BJ (cell line): ENCODE results near the gene RPAP3. TPM values are rescaled to one million over a fixed set of nuclear protein-coding genes. Genes with fewer than 3 reads are reported as not detected.

Source experiments
- CTCF ChIA-PET: fragments of 350-600 bp; formaldehyde crosslinking; extraction: SDS; loops from one replicate; lab custom pipeline; 2021; ENCODE audit warnings: antibody characterized with exemption, inconsistent platforms; lab: Yijun Ruan, JAX
- POLR2A ChIA-PET: fragments of 300-600 bp; sonication (Branson Sonifier 250); formaldehyde crosslinking; extraction: SDS; loops from one replicate; lab custom pipeline; 2021; ENCODE audit warnings: antibody characterized with exemption; lab: Charles Lee
- DNase-seq: peaks from one replicate; pipeline ENCODE4 v3.0.0-alpha.2; 2011; ENCODE audit warnings: low read depth
- H3K27me3 ChIP-seq: 2 replicates; pipeline ENCODE4 v1.6.0; 2011; ENCODE audit warnings: low read length; ENCODE audit not compliant: control insufficient read depth, insufficient read depth
- H3K36me3 ChIP-seq: 2 replicates; pipeline ENCODE4 v1.5.1; 2011; ENCODE audit warnings: low read length; ENCODE audit not compliant: control insufficient read depth, insufficient read depth
- H3K4me3 ChIP-seq: 2 replicates; pipeline ENCODE4 v1.5.1; 2011; ENCODE audit warnings: low read depth, mild to moderate bottlenecking, control low read depth, low read length
- CTCF ChIP-seq: IDR thresholded peaks from 2 replicates; pipeline ENCODE4 v1.5.1; 2011; ENCODE audit warnings: low read depth, mild to moderate bottlenecking, control low read depth, inconsistent platforms, low read length, moderate library complexity; ENCODE audit not compliant: insufficient read depth
- polyA plus RNA-seq: library from polyadenylated mRNA; depleted of rRNA; stranded (reverse); fragments of >200 nt; gene quantifications from 2 replicates; pipeline ENCODE4 v1.2.3, GENCODE V29; 2011

Gene RPAP3
- polyA plus RNA-seq, 1 experiment, result 6.1 TPM

GRCh38 chr12:47621960-47622359, 83.9 kb downstream of the RPAP3 start:
- ChIA-PET POLR2A (no interaction called here), CTCF (no interaction called here)
- Histone ChIP-seq H3K27me3 (no peaks in the 10 kb centered on the region), H3K4me3 (no peak overlapping the region), H3K36me3 (no peaks in the 10 kb centered on the region; the same call in 1 of the 2 replicates)
- TF ChIP-seq CTCF, result no peak
- DNase-seq, result no peak

GRCh38 chr12:47617476-47617875, 88.4 kb downstream of the RPAP3 start:
- Histone ChIP-seq H3K27me3 (no peaks in the 10 kb centered on the region), H3K4me3 (no peak overlapping the region), H3K36me3 (no peaks in the 10 kb centered on the region)
- CTCF ChIA-PET, result no interaction called here
- DNase-seq, result no peak
- no peak for TF ChIP-seq CTCF
- POLR2A ChIA-PET, result interaction anchor here (0.6 kb wide), 1 partner anchor 90 kb away, joined by 3 read pairs; no protein-coding TSS in a partner anchor

- no peaks in the 10 kb centered on the region for H3K27me3 ChIP-seq
- H3K36me3 ChIP-seq, result no peaks in the 10 kb centered on the region
- H3K4me3 ChIP-seq, result no peak overlapping the region
- CTCF ChIA-PET, result no interaction called here
- TF ChIP-seq CTCF, result no peak
- POLR2A ChIA-PET, result no interaction called here
- DNase-seq, result no peak
Measured at GRCh38 chr12:47616440-47616839, 89.4 kb downstream of the RPAP3 start.

- H3K36me3 ChIP-seq, result no peaks in the 10 kb centered on the region
- H3K27me3 ChIP-seq, result no peaks in the 10 kb centered on the region
- POLR2A ChIA-PET, result no interaction called here
- no peak for DNase-seq
- CTCF ChIA-PET, result interaction anchor here (0.6 kb wide), 1 partner anchor 21 kb away, joined by 3 read pairs; no protein-coding TSS in a partner anchor
- TF ChIP-seq CTCF, result no peak
- no peak overlapping the region for H3K4me3 ChIP-seq
Measured at GRCh38 chr12:47615711-47616110, 90.1 kb downstream of the RPAP3 start.

- Histone ChIP-seq H3K4me3 (no peak overlapping the region), H3K27me3 (no peaks in the 10 kb centered on the region), H3K36me3 (no peaks in the 10 kb centered on the region)
- no peak for DNase-seq
- TF ChIP-seq CTCF, result no peak
- CTCF ChIA-PET, result no interaction called here
- POLR2A ChIA-PET, result no interaction called here
Measured at GRCh38 chr12:47614521-47614920, 91.3 kb downstream of the RPAP3 start.
